Measurements from ENCODE around the gene UNC79.

GRCh38 chr14:93430315-93431035 lies at the start of gene UNC79:
- TF ChIP-seq CTCF (IDR thresholded peaks at IDR 0.05), result no peak
- no peak for TF ChIP-seq POLR2A (IDR thresholded peaks at IDR 0.05)

Data from Peyer's patch (tissue), 4 donors.